ENCODE measurements around the gene STK11IP.

STK11IP gene

DNA sequence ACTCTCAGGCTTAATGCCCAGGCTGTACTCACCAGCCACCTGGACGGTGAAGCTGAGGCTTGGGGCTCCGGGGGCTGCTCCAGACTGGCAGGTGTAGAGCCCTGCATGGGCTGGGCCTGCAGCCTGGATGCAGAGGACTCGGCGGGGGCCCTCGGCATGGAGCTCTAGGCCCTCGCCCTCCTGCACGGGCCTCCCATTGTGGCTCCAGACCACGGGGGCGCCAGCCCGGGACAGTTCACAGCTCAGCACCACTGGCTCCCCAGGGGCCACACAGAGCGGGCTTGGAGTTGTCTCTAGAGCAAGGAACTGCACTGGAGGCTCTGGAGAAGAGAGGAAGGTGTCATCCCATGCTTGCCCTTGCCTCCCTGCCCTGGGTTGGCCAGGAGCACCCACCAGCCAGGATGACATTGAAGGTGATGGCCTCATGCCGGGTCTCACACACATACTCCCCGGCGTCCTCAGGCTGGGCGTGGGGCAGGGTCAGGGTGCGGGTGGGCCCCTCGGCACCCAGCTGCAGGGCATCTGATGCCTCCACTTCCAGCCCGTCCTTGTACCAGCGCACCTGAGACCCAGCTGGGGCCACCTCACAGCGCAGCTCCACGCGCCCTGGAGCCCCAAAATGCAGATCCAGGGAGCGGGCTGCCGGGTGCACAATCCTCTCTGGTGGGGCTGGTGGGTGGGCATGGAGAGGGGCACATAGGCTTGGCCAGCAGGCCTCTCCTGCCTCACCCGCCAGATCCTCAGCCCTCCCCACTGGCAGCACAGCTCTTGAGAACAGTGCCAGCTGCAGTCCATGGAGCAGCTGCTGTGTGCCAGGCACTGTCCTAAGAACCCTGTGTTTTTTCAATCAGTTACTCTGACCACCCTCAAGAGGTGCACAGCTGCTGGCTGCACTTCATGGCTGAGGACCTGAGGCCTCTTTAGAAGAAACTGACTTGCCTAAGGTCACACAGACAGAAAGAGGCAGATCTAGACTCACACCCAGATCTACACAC is 39.6 kb upstream of the STK11IP start:
- TF ChIP-seq TAF1 (IDR thresholded peaks at IDR 0.05; ENCODE audit: borderline replicate concordance, insufficient read depth, low read length): no peak
- TF ChIP-seq, protein P1, sequence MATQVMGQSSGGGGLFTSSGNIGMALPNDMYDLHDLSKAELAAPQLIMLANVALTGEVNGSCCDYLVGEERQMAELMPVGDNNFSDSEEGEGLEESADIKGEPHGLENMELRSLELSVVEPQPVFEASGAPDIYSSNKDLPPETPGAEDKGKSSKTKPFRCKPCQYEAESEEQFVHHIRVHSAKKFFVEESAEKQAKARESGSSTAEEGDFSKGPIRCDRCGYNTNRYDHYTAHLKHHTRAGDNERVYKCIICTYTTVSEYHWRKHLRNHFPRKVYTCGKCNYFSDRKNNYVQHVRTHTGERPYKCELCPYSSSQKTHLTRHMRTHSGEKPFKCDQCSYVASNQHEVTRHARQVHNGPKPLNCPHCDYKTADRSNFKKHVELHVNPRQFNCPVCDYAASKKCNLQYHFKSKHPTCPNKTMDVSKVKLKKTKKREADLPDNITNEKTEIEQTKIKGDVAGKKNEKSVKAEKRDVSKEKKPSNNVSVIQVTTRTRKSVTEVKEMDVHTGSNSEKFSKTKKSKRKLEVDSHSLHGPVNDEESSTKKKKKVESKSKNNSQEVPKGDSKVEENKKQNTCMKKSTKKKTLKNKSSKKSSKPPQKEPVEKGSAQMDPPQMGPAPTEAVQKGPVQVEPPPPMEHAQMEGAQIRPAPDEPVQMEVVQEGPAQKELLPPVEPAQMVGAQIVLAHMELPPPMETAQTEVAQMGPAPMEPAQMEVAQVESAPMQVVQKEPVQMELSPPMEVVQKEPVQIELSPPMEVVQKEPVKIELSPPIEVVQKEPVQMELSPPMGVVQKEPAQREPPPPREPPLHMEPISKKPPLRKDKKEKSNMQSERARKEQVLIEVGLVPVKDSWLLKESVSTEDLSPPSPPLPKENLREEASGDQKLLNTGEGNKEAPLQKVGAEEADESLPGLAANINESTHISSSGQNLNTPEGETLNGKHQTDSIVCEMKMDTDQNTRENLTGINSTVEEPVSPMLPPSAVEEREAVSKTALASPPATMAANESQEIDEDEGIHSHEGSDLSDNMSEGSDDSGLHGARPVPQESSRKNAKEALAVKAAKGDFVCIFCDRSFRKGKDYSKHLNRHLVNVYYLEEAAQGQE (IDR thresholded peaks at IDR 0.05; ENCODE audit: insufficient read depth in 1 of 2, low read depth in 2 of 2, low read length in 2 of 2): no peak
- no peak for TF ChIP-seq POLR2AphosphoS5 (IDR thresholded peaks at IDR 0.05; ENCODE audit: low read depth, low read length)
- TF ChIP-seq SIN3A (IDR thresholded peaks at IDR 0.05; ENCODE audit: borderline replicate concordance, insufficient read depth, low read length): no peak
- TF ChIP-seq FOXP2 (optimal IDR thresholded peaks at IDR 0.05; ENCODE audit: borderline replicate concordance, extremely low read depth, extremely low read length, insufficient read depth): no peak

- no peak for TF ChIP-seq TAF1 (IDR thresholded peaks at IDR 0.05; ENCODE audit: borderline replicate concordance, insufficient read depth, low read length)
- TF ChIP-seq, protein P1 (IDR thresholded peaks at IDR 0.05; ENCODE audit: insufficient read depth in 1 of 2, low read depth in 2 of 2, low read length in 2 of 2): no peak
These were observed 38.3 kb upstream of the STK11IP start for GRCh38 chr2:219559156-219559915.

DNA sequence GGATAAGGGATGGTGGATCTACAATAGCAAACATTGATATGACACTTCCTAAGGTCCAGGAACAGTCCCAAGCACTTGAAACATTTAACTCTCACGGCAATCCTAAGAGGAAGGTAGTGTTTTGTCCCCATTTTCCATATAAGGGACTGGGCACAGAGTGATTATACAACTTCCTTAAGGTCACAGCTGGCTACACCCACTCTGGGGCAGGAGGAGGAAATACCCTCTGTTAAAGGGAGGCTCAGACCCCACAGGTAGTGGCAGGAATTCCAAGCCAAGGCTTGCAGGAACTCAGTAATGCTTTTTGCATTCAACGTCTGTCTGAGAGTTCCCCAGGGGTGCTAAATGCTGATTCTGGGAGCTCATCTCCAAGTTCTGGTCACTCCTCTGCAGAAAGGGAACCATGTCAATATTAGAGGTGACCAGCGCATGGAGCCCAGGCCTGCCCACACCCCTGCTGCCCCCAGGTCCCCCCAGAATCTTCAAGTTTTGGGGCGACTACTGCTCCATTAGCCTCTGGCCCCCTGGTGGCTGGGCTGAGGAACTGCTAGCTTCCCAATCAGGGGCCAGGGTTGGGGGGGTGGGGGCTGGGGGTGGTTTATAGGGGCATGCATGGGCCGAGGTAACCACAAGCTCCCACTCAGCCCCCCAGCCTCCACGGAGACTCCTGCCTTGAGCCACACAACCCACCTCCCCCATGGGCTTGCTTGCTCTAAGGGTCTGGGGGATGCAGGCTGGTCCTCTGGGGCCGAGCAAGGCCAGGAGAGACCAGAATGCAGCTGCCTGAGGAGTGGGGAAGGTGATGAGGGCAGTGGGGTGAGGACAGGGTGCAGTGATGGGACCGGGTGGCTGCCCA is 37.4 kb upstream of the STK11IP start:
- TF ChIP-seq SIN3A (IDR thresholded peaks at IDR 0.05; ENCODE audit: borderline replicate concordance, insufficient read depth, low read length) (no peak), FOXP2 (optimal IDR thresholded peaks at IDR 0.05; ENCODE audit: borderline replicate concordance, extremely low read depth, extremely low read length, insufficient read depth) (no peak), TAF1 (IDR thresholded peaks at IDR 0.05; ENCODE audit: borderline replicate concordance, insufficient read depth, low read length) (no peak), POLR2AphosphoS5 (IDR thresholded peaks at IDR 0.05; ENCODE audit: low read depth, low read length) (no peak)
- TF ChIP-seq, protein P1 (IDR thresholded peaks at IDR 0.05; ENCODE audit: insufficient read depth in 1 of 2, low read depth in 2 of 2, low read length in 2 of 2): no peak

DNA sequence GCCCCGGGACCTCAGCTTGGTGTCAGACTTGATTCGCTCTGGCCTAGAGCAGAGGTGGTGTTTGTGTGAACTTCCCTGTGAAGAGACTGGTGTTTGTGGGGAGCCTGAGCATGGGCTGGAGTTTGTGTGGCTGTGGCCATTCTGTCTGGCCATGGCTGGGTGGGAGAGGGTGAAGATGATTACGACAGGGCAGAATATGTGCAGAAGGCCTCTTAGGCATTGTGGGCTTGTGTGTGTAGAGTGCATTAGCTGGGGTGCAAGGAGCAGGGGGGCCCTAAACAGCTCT is 36.8 kb upstream of the STK11IP start:
- no peak for TF ChIP-seq POLR2AphosphoS5 (IDR thresholded peaks at IDR 0.05; ENCODE audit: low read depth, low read length)
- no peak for TF ChIP-seq SIN3A (IDR thresholded peaks at IDR 0.05; ENCODE audit: borderline replicate concordance, insufficient read depth, low read length)
- TF ChIP-seq TAF1 (IDR thresholded peaks at IDR 0.05; ENCODE audit: borderline replicate concordance, insufficient read depth, low read length): no peak
- no peak for TF ChIP-seq FOXP2 (optimal IDR thresholded peaks at IDR 0.05; ENCODE audit: borderline replicate concordance, extremely low read depth, extremely low read length, insufficient read depth)
- TF ChIP-seq, protein P1 (IDR thresholded peaks at IDR 0.05; ENCODE audit: insufficient read depth in 1 of 2, low read depth in 2 of 2, low read length in 2 of 2): no peak

Measured in PFSK-1 (cell line).